H9 (cell line): ENCODE measurements around the gene CRCP. TPM values are rescaled to one million over a fixed set of nuclear protein-coding genes. Genes with fewer than 3 reads are reported as not detected.

Experiments
- DNase-seq: peaks from one replicate; pipeline ENCODE4 v3.0.0-alpha.2; 2017
- H2AFZ ChIP-seq: one replicate; pipeline ENCODE4 v1.6.1; 2013; ENCODE audit warnings: mild to moderate bottlenecking, low read length, control low read depth, moderate library complexity
- H2AK5ac ChIP-seq: 2 replicates; pipeline ENCODE4 v1.6.1; 2013; ENCODE audit warnings: low read length, control low read depth, mixed read lengths; ENCODE audit not compliant: insufficient read length
- H2BK120ac ChIP-seq: one replicate; pipeline ENCODE4 v1.6.1; 2013; ENCODE audit warnings: low read depth, mild to moderate bottlenecking, low read length, control low read depth, inconsistent platforms; ENCODE audit not compliant: poor library complexity, severe bottlenecking
- H2BK12ac ChIP-seq: 2 replicates; pipeline ENCODE4 v1.6.1; 2013; ENCODE audit warnings: low read length, control low read depth, mixed read lengths, low read depth; ENCODE audit not compliant: insufficient read length
- H2BK15ac ChIP-seq: 2 replicates; pipeline ENCODE4 v1.6.1; 2013; ENCODE audit warnings: low read depth, low read length, control low read depth
- H2BK20ac ChIP-seq: one replicate; pipeline ENCODE4 v1.6.1; 2013; ENCODE audit warnings: low read depth, mild to moderate bottlenecking, low read length, control low read depth, inconsistent platforms; ENCODE audit not compliant: poor library complexity, severe bottlenecking
- H2BK5ac ChIP-seq: 2 replicates; pipeline ENCODE4 v1.6.1; 2013; ENCODE audit warnings: low read length, control low read depth, mixed read lengths; ENCODE audit not compliant: insufficient read length
- H3K14ac ChIP-seq: 2 replicates; pipeline ENCODE4 v1.6.1; 2013; ENCODE audit warnings: low read length, control low read depth; ENCODE audit not compliant: insufficient read depth
- H3K18ac ChIP-seq: 2 replicates; pipeline ENCODE4 v1.6.1; 2013; ENCODE audit warnings: low read depth, mild to moderate bottlenecking, mixed read lengths, low read length, control low read depth; ENCODE audit not compliant: insufficient read length
- H3K23ac ChIP-seq: 2 replicates; pipeline ENCODE4 v1.6.1; 2013; ENCODE audit warnings: low read length, control low read depth, mixed read lengths, low read depth; ENCODE audit not compliant: insufficient read length
- H3K23me2 ChIP-seq: 2 replicates; pipeline ENCODE4 v1.6.1; 2013; ENCODE audit warnings: low read depth, mild to moderate bottlenecking, mixed read lengths, low read length, control low read depth; ENCODE audit not compliant: insufficient read length, poor library complexity, severe bottlenecking
- H3K27ac ChIP-seq: 2 replicates; pipeline ENCODE4 v1.5.1; 2013; ENCODE audit warnings: low read length, control low read depth, mixed read lengths, low read depth; ENCODE audit not compliant: insufficient read length
- H3K27me3 ChIP-seq: 2 replicates; pipeline ENCODE4 v1.6.1; 2013; ENCODE audit warnings: low read length, control low read depth, inconsistent platforms; ENCODE audit not compliant: insufficient read depth
- H3K4ac ChIP-seq: 2 replicates; pipeline ENCODE4 v1.6.1; 2013; ENCODE audit warnings: low read depth, mild to moderate bottlenecking, control low read depth, inconsistent platforms, low read length, moderate library complexity
- H3K4me1 ChIP-seq: 2 replicates; pipeline ENCODE4 v1.6.1; 2013; ENCODE audit warnings: low read length, control low read depth, inconsistent platforms; ENCODE audit not compliant: insufficient read depth
- H3K4me2 ChIP-seq: 2 replicates; pipeline ENCODE4 v1.6.1; 2013; ENCODE audit warnings: low read length, control low read depth, mixed read lengths; ENCODE audit not compliant: insufficient read length, insufficient read depth
- H3K56ac ChIP-seq: 2 replicates; pipeline ENCODE4 v1.6.1; 2013; ENCODE audit warnings: low read depth, mild to moderate bottlenecking, mixed read lengths, low read length, control low read depth; ENCODE audit not compliant: insufficient read length
- H3K79me1 ChIP-seq: 2 replicates; pipeline ENCODE4 v1.6.1; 2013; ENCODE audit warnings: low read depth, mild to moderate bottlenecking, moderate library complexity, low read length, control low read depth, inconsistent platforms; ENCODE audit not compliant: insufficient read depth, poor library complexity, severe bottlenecking
- H3K79me2 ChIP-seq: 2 replicates; pipeline ENCODE4 v1.6.1; 2013; ENCODE audit warnings: low read length, control low read depth, inconsistent platforms; ENCODE audit not compliant: insufficient read depth
- H3K9ac ChIP-seq: 2 replicates; pipeline ENCODE4 v1.6.1; 2013; ENCODE audit warnings: low read length, control low read depth, mixed read lengths; ENCODE audit not compliant: insufficient read length; ENCODE audit errors: extremely low read depth
- H3K9me3 ChIP-seq: one replicate; pipeline ENCODE4 v1.6.1; 2013; ENCODE audit warnings: low read depth, low read length, inconsistent platforms; ENCODE audit not compliant: control insufficient read depth
- H3T11ph ChIP-seq: one replicate; pipeline ENCODE4 v1.6.1; 2013; ENCODE audit warnings: mild to moderate bottlenecking, low read length, control low read depth, inconsistent platforms
- H4K20me1 ChIP-seq: one replicate; pipeline ENCODE4 v1.6.1; 2013; ENCODE audit not compliant: control insufficient read depth, insufficient read length, insufficient read depth
- H4K5ac ChIP-seq: 2 replicates; pipeline ENCODE4 v1.6.1; 2013; ENCODE audit warnings: low read depth, mild to moderate bottlenecking, mixed read lengths, low read length, control low read depth; ENCODE audit not compliant: insufficient read length
- H4K8ac ChIP-seq: replicated peaks from 2 replicates; pipeline ENCODE4 v1.6.1; 2013; ENCODE audit warnings: low read length, control low read depth, mixed read lengths, low read depth; ENCODE audit not compliant: insufficient read length
- H4K91ac ChIP-seq: 2 replicates; pipeline ENCODE4 v1.6.1; 2013; ENCODE audit warnings: low read depth, mild to moderate bottlenecking, moderate library complexity, mixed read lengths, low read length, control low read depth; ENCODE audit not compliant: insufficient read length
- H3K27ac Mint-ChIP-seq, 3 experiments: 2 replicates in 2 of 3; 3 replicates in 1 of 3; pipeline ENCODE4 v1.8.0; 2020 to 2021; ENCODE audit warnings: mixed read lengths in 3 of 3, mild to moderate bottlenecking in 1 of 3, moderate library complexity in 1 of 3
- H3K27me3 Mint-ChIP-seq: 2 replicates; pipeline ENCODE4 v1.8.0; 2021; ENCODE audit warnings: low read depth, mild to moderate bottlenecking, moderate library complexity, mixed read lengths
- H3K36me3 Mint-ChIP-seq, 3 experiments: 2 replicates in 2 of 3; 3 replicates in 1 of 3; pipeline ENCODE4 v1.8.0; 2020 to 2021; ENCODE audit warnings: low read depth in 3 of 3, mixed read lengths in 3 of 3; ENCODE audit not compliant: insufficient read depth in 1 of 3
- H3K4me1 Mint-ChIP-seq, 2 experiments: 2 replicates each; pipeline ENCODE4 v1.8.0; 2020; ENCODE audit warnings: mixed read lengths in 2 of 2
- H3K4me3 Mint-ChIP-seq, 2 experiments: 2 replicates in 1 of 2; 3 replicates in 1 of 2; pipeline ENCODE4 v1.8.0; 2020 to 2021; ENCODE audit warnings: mild to moderate bottlenecking in 2 of 2, mixed read lengths in 2 of 2, moderate library complexity in 1 of 2
- H3K9me3 Mint-ChIP-seq, 2 experiments: 2 replicates in 1 of 2; 3 replicates in 1 of 2; pipeline ENCODE4 v1.8.0; 2020; ENCODE audit warnings: mild to moderate bottlenecking in 2 of 2, mixed read lengths in 2 of 2, moderate library complexity in 1 of 2
- CTCF ChIP-seq: fragments of 200-600 bp; sonication (generic); conservative IDR thresholded peaks from 3 replicates; pipeline ENCODE4 v1.8.0; 2021; ENCODE audit warnings: antibody characterized with exemption, mild to moderate bottlenecking
- WGBS: extraction: QIAGEN DNeasy Blood & Tissue Kit; methylation state at CpG from one replicate; pipeline ENCODE4 v1.1.7; 2013; ENCODE audit warnings: missing lambda C conversion rate, low lambda C conversion rate, mixed read lengths; ENCODE audit not compliant: insufficient read length; ENCODE audit errors: extremely low coverage; 5-methylcytosine and 5-hydroxymethylcytosine counted together
- total RNA-seq: library from RNA; stranded (reverse); gene quantifications from 2 replicates; pipeline ENCODE4 v1.2.1, GENCODE V29; 2021

CRCP gene
- total RNA-seq, 1 experiment from 2014 or later = 39.0 TPM

GRCh38 chr7:66143876-66144332 is 29.3 kb downstream of the CRCP start:
- no peak overlapping the region for H3K4ac ChIP-seq
- H3K27me3 Mint-ChIP-seq = no peaks in the 10 kb centered on the region
- H3K9me3 ChIP-seq = no peaks in the 10 kb centered on the region
- no peak overlapping the region for H3K14ac ChIP-seq
- H2BK20ac ChIP-seq = no peak overlapping the region
- H3K79me2 ChIP-seq = no peaks in the 10 kb centered on the region
- H2BK15ac ChIP-seq = no peak overlapping the region
- no peaks in the 10 kb centered on the region for H3K79me1 ChIP-seq
- H3K4me1 ChIP-seq = no peaks in the 10 kb centered on the region
- H3K4me2 ChIP-seq = no peak overlapping the region
- no CpG with 5 or more reads among the region's 2 CpGs for WGBS
- H4K8ac ChIP-seq = no peak overlapping the region
- H3K27me3 ChIP-seq = no peaks in the 10 kb centered on the region
- no peaks in the 10 kb centered on the region for H3K4me1 Mint-ChIP-seq
- peaks cover 6% of the 10 kb centered on the region for H4K20me1 ChIP-seq
- no peak overlapping the region for H3T11ph ChIP-seq
- 0 out of 7 replicates have a peak overlapping the region, but pooled peaks of 1 of the 3 experiments have one; percentile 4 for H3K27ac Mint-ChIP-seq
- H2BK120ac ChIP-seq = no peak overlapping the region
- H2AFZ ChIP-seq = no peak overlapping the region
- H2AK5ac ChIP-seq = no peak overlapping the region
- H2BK5ac ChIP-seq = no peak overlapping the region
- no peak overlapping the region for H3K4me3 Mint-ChIP-seq
- no peak overlapping the region for H3K9ac ChIP-seq
- H3K23ac ChIP-seq = no peak overlapping the region
- H3K23me2 ChIP-seq = no peaks in the 10 kb centered on the region
- no peak overlapping the region for H3K27ac ChIP-seq
- no peak overlapping the region for H3K18ac ChIP-seq
- H3K36me3 Mint-ChIP-seq = peaks cover 15 to 77% (median 47%) of the 10 kb centered on the region in 3 experiments; a peak in 6 of 7 replicates
- no peak overlapping the region for H4K91ac ChIP-seq
- DNase-seq = no peak
- H4K5ac ChIP-seq = no peak overlapping the region
- no peak overlapping the region for H2BK12ac ChIP-seq
- H3K9me3 Mint-ChIP-seq = no peaks in the 10 kb centered on the region
- no peak overlapping the region for H3K56ac ChIP-seq
- TF ChIP-seq CTCF = no peak
